Neuronal stem cell (in vitro differentiated cells): Measurements from ENCODE around the gene NPDC1.

ENCODE experiments used
- DNase-seq: peaks from one replicate; pipeline ENCODE4 v3.0.0-alpha.2; 2013; ENCODE audit warnings: low spot score
- H2AFZ ChIP-seq: one replicate; pipeline ENCODE4 v1.6.1; 2013; ENCODE audit warnings: mild to moderate bottlenecking, low read length, inconsistent platforms
- H2AK5ac ChIP-seq: 2 replicates; pipeline ENCODE4 v1.6.1; 2013; ENCODE audit warnings: low read depth, mild to moderate bottlenecking, inconsistent platforms, low read length, moderate library complexity, mixed read lengths
- H2BK120ac ChIP-seq: 2 replicates; pipeline ENCODE4 v1.6.1; 2013; ENCODE audit warnings: low read depth, mild to moderate bottlenecking, inconsistent platforms, low read length, moderate library complexity, mixed read lengths
- H2BK12ac ChIP-seq: one replicate; pipeline ENCODE4 v1.6.1; 2013; ENCODE audit warnings: low read length, inconsistent platforms
- H2BK15ac ChIP-seq: 2 replicates; pipeline ENCODE4 v1.6.1; 2013; ENCODE audit warnings: mild to moderate bottlenecking, low read length, inconsistent platforms, mixed read lengths
- H2BK5ac ChIP-seq: one replicate; pipeline ENCODE4 v1.6.1; 2013; ENCODE audit warnings: inconsistent platforms, mild to moderate bottlenecking, low read length, moderate library complexity
- H3K14ac ChIP-seq: one replicate; pipeline ENCODE4 v1.6.1; 2013; ENCODE audit warnings: low read length, inconsistent platforms
- H3K18ac ChIP-seq: 2 replicates; pipeline ENCODE4 v1.6.1; 2013; ENCODE audit warnings: low read length, inconsistent platforms
- H3K23ac ChIP-seq: 2 replicates; pipeline ENCODE4 v1.6.1; 2013; ENCODE audit warnings: low read depth, mild to moderate bottlenecking, mixed read lengths, low read length, inconsistent platforms; ENCODE audit not compliant: poor library complexity
- H3K27ac ChIP-seq: replicated peaks from 3 replicates; pipeline ENCODE4 v1.5.1; 2013; ENCODE audit warnings: low read length, inconsistent platforms
- H3K27me3 ChIP-seq, 3 experiments: 2 replicates each; pipeline ENCODE4 v1.6.1; 2013; ENCODE audit warnings: low read length in 3 of 3, mild to moderate bottlenecking in 2 of 3, inconsistent platforms in 1 of 3, low read depth in 1 of 3, mixed read lengths in 1 of 3, moderate library complexity in 1 of 3; ENCODE audit not compliant: control insufficient read depth in 3 of 3, insufficient read depth in 3 of 3
- H3K36me3 ChIP-seq, 2 donors: replicated peaks in 1 of 2; 2 replicates each; pipeline ENCODE4 v1.6.1; 2013; ENCODE audit warnings: low read length in 2 of 2; ENCODE audit not compliant: control insufficient read depth in 2 of 2, insufficient read depth in 2 of 2
- H3K4ac ChIP-seq: 2 replicates; pipeline ENCODE4 v1.6.1; 2013; ENCODE audit warnings: inconsistent platforms, mild to moderate bottlenecking, low read length, moderate library complexity
- H3K4me1 ChIP-seq, 2 donors: 1 replicate in 1 of 2; 2 replicates in 1 of 2; pipeline ENCODE4 v1.6.1; 2013; ENCODE audit warnings: low read length in 2 of 2, low read depth in 1 of 2; ENCODE audit not compliant: control insufficient read depth in 2 of 2, insufficient read depth in 1 of 2
- H3K4me2 ChIP-seq: one replicate; pipeline ENCODE4 v1.6.1; 2013; ENCODE audit warnings: mild to moderate bottlenecking, low read length, inconsistent platforms; ENCODE audit not compliant: insufficient read depth, poor library complexity, severe bottlenecking
- H3K4me3 ChIP-seq, 2 donors: 2 replicates each; pipeline ENCODE4 v1.5.1; 2013; ENCODE audit warnings: low read length in 2 of 2, mild to moderate bottlenecking in 2 of 2, inconsistent platforms in 1 of 2, moderate library complexity in 1 of 2
- H3K79me1 ChIP-seq: one replicate; pipeline ENCODE4 v1.6.1; 2013; ENCODE audit warnings: low read depth, mild to moderate bottlenecking, inconsistent platforms, low read length, moderate library complexity
- H3K9ac ChIP-seq: one replicate; pipeline ENCODE4 v1.6.1; 2013; ENCODE audit warnings: mild to moderate bottlenecking, low read depth, low read length, inconsistent platforms; ENCODE audit not compliant: poor library complexity
- H3K9me3 ChIP-seq, 2 donors: replicated peaks in 1 of 2; 2 replicates each; pipeline versions ENCODE3 to v1.6.1; 2013; ENCODE audit warnings: low read length in 2 of 2, mild to moderate bottlenecking in 2 of 2, inconsistent platforms in 1 of 2, low read depth in 1 of 2, mixed read lengths in 1 of 2, moderate library complexity in 1 of 2; ENCODE audit not compliant: control insufficient read depth in 2 of 2, insufficient read depth in 1 of 2
- H4K8ac ChIP-seq: one replicate; pipeline ENCODE4 v1.6.1; 2013; ENCODE audit warnings: low read depth, mild to moderate bottlenecking, inconsistent platforms, low read length, moderate library complexity
- H4K91ac ChIP-seq: one replicate; pipeline ENCODE4 v1.6.1; 2013; ENCODE audit warnings: low read length, low read depth, mild to moderate bottlenecking, inconsistent platforms; ENCODE audit not compliant: poor library complexity
- WGBS, 2 donors: extraction: QIAGEN DNeasy Blood & Tissue Kit; methylation state at CpG; one replicate each; pipeline ENCODE4 v1.1.7; 2013; ENCODE audit warnings: missing lambda C conversion rate in 2 of 2, mixed read lengths in 1 of 2; ENCODE audit not compliant: insufficient read length in 2 of 2, insufficient replicate concordance in 1 of 2; ENCODE audit errors: extremely low coverage in 2 of 2; 5-methylcytosine and 5-hydroxymethylcytosine counted together

The NPDC1 gene

GRCh38 chr9:137044037-137044436 lies 1.9 kb downstream of the NPDC1 start:
- Histone ChIP-seq H3K9ac (peak overlapping the region; percentile 7), H3K4ac (no peak overlapping the region), H3K36me3 (peaks cover 3 to 10% of the 10 kb centered on the region in 2 donors), H3K4me2 (peak overlapping the region; percentile 11), H3K4me3 (peak overlapping the region; percentile 13 to 36), H3K9me3 (peaks cover 0 to 2% of the 10 kb centered on the region in 2 donors), H2BK5ac (no peak overlapping the region), H4K8ac (no peak overlapping the region), H3K4me1 (peaks cover 8 to 40% of the 10 kb centered on the region in 2 donors), H2BK120ac (no peak overlapping the region), H3K23ac (peak overlapping the region; percentile 80), H3K27me3 (peaks cover 0 to 32% (median 18%) of the 10 kb centered on the region in 3 experiments), H2AFZ (no peak overlapping the region), H3K18ac (no peak overlapping the region), H3K27ac (no peak overlapping the region), H3K79me1 (peaks cover 7% of the 10 kb centered on the region), H4K91ac (no peak overlapping the region), H3K14ac (no peak overlapping the region), H2AK5ac (no peak overlapping the region), H2BK15ac (no peak overlapping the region), H2BK12ac (no peak overlapping the region)
- WGBS, 2 donors = no CpG with 5 or more reads among the region's 12 CpGs
- DNase-seq = no peak

DNA sequence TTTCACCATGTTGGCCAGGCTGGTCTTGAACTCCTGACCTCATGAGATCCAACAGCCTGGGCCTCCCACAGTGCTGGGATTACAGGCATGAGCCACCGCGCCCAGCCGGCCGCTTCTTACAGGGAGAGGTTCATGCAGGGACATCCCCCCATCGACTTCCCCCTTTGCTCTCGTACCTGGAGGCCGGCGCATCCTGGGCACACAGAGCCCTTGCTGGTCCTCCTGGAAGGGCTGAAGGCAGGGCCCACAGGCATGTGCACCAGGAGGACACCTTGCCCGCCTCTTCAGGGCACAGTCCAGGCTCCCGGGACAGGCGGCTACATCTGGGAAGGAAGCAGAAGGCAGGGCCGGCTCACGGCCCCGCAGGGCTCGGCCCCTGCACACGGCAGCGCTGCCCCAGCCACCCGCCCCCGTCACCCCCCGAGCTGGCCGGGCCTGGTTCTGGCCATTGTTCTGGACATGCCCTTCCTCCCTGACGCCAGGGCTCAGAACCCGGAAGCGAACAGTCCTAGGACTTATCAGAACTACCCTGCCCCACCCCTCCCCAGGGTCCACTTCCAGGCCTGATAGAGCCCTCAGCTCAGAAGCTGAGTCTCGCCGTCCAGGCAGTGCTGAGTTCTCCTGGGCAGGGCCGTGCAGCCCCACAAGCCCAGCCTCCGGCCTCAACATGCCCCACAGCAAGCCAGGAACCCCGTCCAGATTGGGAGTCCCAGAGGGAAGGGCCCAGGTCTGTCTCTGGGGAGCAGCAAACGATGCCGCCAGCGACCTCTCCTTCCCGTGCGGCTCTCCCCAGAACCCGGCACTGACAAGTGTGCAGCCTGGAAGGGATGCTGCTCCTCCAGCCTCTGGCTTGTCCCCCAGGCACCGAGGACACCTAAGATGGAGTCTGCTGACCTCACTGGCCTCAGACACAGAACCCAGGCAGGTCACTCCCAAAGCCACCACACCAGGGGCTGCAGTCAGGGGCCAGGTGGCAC lies 2.9 kb downstream of the NPDC1 start:
- Histone ChIP-seq H3K36me3 (peaks cover 3 to 16% of the 10 kb centered on the region in 2 donors), H3K4me3 (no peak overlapping the region), H3K27ac (no peak overlapping the region), H3K27me3 (peaks cover 0 to 25% (median 10%) of the 10 kb centered on the region in 3 experiments), H2BK120ac (no peak overlapping the region), H4K8ac (no peak overlapping the region), H3K23ac (no peak overlapping the region), H2AFZ (no peak overlapping the region), H3K9ac (no peak overlapping the region), H3K4me2 (no peak overlapping the region), H2AK5ac (no peak overlapping the region), H3K18ac (no peak overlapping the region), H3K4ac (no peak overlapping the region), H3K9me3 (peaks cover 0 to 2% of the 10 kb centered on the region in 2 donors), H2BK12ac (no peak overlapping the region), H3K4me1 (peaks cover 8 to 40% of the 10 kb centered on the region in 2 donors), H3K14ac (no peak overlapping the region), H2BK5ac (no peak overlapping the region), H3K79me1 (peaks cover 7% of the 10 kb centered on the region), H4K91ac (no peak overlapping the region), H2BK15ac (no peak overlapping the region)
- WGBS, 2 donors = no CpG with 5 or more reads among the region's 36 CpGs
- DNase-seq = no peak

GRCh38 chr9:137041124-137041523 lies 4.9 kb downstream of the NPDC1 start:
- Histone ChIP-seq H3K18ac (no peak overlapping the region), H3K9ac (no peak overlapping the region), H4K8ac (no peak overlapping the region), H3K27me3 (peaks cover 0 to 13% (median 0%) of the 10 kb centered on the region in 3 experiments), H3K4me3 (peak overlapping the region in 1 of 2 donors; percentile 38), H2BK120ac (peak overlapping the region; percentile 31), H2BK5ac (no peak overlapping the region), H3K79me1 (peaks cover 7% of the 10 kb centered on the region), H2BK15ac (no peak overlapping the region), H3K14ac (no peak overlapping the region), H3K4ac (no peak overlapping the region), H2BK12ac (no peak overlapping the region), H4K91ac (no peak overlapping the region), H3K9me3 (no peaks in the 10 kb centered on the region), H2AFZ (peak overlapping the region; percentile 54), H3K4me2 (no peak overlapping the region), H3K4me1 (peaks cover 8 to 40% of the 10 kb centered on the region in 2 donors), H3K23ac (no peak overlapping the region), H3K27ac (no peak overlapping the region), H2AK5ac (no peak overlapping the region), H3K36me3 (peaks cover 3 to 23% of the 10 kb centered on the region in 2 donors)
- no CpG with 5 or more reads among the region's 16 CpGs for WGBS, 2 donors
- no peak for DNase-seq

DNA sequence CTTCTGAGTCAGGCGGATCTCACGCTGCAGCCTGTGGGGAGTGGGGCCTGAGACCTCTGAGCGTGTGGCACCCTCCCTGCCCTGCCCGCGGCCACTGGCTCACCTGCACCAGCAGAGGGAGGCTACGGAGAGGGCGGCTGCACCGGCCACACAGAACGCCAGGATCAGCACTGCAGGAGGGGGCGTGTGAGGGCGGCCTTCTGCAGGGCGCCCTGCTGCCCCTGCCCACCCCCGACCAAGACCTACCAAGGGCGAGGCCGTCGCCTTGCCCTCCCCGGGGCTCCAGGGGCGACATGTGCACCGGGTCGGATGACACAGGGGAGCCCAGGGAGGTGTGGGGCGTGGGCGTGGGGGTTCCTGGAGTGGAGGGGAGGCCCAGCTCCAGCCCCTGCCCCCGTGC lies 5.4 kb downstream of the NPDC1 start:
- Histone ChIP-seq H3K36me3 (peaks cover 3 to 23% of the 10 kb centered on the region in 2 donors), H3K4me1 (peaks cover 8 to 40% of the 10 kb centered on the region in 2 donors), H3K14ac (no peak overlapping the region), H3K4ac (no peak overlapping the region), H3K4me3 (peak overlapping the region in 1 of 2 donors; percentile 38), H4K8ac (no peak overlapping the region), H3K18ac (no peak overlapping the region), H3K9ac (no peak overlapping the region), H3K23ac (peak overlapping the region; percentile 31), H2AK5ac (no peak overlapping the region), H2BK15ac (no peak overlapping the region), H3K27me3 (peaks cover 0 to 12% (median 0%) of the 10 kb centered on the region in 3 experiments), H3K9me3 (no peaks in the 10 kb centered on the region), H2BK12ac (no peak overlapping the region), H2AFZ (peak overlapping the region; percentile 54), H2BK5ac (no peak overlapping the region), H3K27ac (no peak overlapping the region), H2BK120ac (no peak overlapping the region), H3K4me2 (no peak overlapping the region), H4K91ac (no peak overlapping the region), H3K79me1 (peaks cover 7% of the 10 kb centered on the region)
- no CpG with 5 or more reads among the region's 23 CpGs for WGBS, 2 donors
- no peak for DNase-seq
